GM19468 (cell line): ENCODE measurements around the gene IBA57.
"Not testable (repeated sequence)": the region's sequence is repeated elsewhere in the genome, so short reads cannot be mapped to it uniquely, and the experiment has no call there.

Experiments used
- ATAC-seq: cut with Tn5 transposase; IDR thresholded peaks from one replicate; pipeline ENCODE4 v1.9.1; 2021; ENCODE audit warnings: mild to moderate bottlenecking, moderate library complexity, moderate number of reproducible peaks; ENCODE audit not compliant: unreplicated experiment; ENCODE audit errors: extremely low read depth

The IBA57 gene

GRCh38 chr1:228170666-228171065 is 5.1 kb downstream of the IBA57 start:
- ATAC-seq: no peak

- no peak for ATAC-seq
Observed at GRCh38 chr1:228171221-228171891, 5.8 kb downstream of the IBA57 start.

- ATAC-seq: no peak
Observed at GRCh38 chr1:228172591-228173527, 7.3 kb downstream of the IBA57 start.

- not testable (repeated sequence) for ATAC-seq
Observed at GRCh38 chr1:228173528-228174481, 8.2 kb downstream of the IBA57 start.

- ATAC-seq: no peak
Observed at GRCh38 chr1:228174482-228175315, 9.1 kb downstream of the IBA57 start.

GRCh38 chr1:228175316-228176023 is 9.9 kb downstream of the IBA57 start:
- no peak for ATAC-seq

- no peak for ATAC-seq
Observed at GRCh38 chr1:228176024-228176395, 10.4 kb downstream of the IBA57 start.

- ATAC-seq: no peak
Observed at GRCh38 chr1:228176461-228177182, 11.0 kb downstream of the IBA57 start.

- ATAC-seq: no peak
Observed at GRCh38 chr1:228177183-228177475, 11.5 kb downstream of the IBA57 start.

- ATAC-seq: no peak
Observed at GRCh38 chr1:228177721-228178710, 12.4 kb downstream of the IBA57 start.

GRCh38 chr1:228178737-228179684 is 13.4 kb downstream of the IBA57 start:
- no peak for ATAC-seq

GRCh38 chr1:228180271-228180958 is 14.8 kb downstream of the IBA57 start:
- no peak for ATAC-seq

GRCh38 chr1:228180959-228181644 is 15.5 kb downstream of the IBA57 start:
- no peak for ATAC-seq

GRCh38 chr1:228181645-228182034 is 16.0 kb downstream of the IBA57 start:
- ATAC-seq: no peak
